ENCODE results near the gene HAO2. TPM values are rescaled to one million over a fixed set of nuclear protein-coding genes. Genes with fewer than 3 reads are reported as not detected.

The HAO2 gene
- total RNA-seq, 1 donor from 2014 or later: not detected

GRCh38 chr1:119367432-119368124 lies 1.0 kb upstream of the HAO2 start:
- Mint-ChIP-seq H3K27ac (no peak overlapping the region), H3K4me1 (peaks cover 8% of the 10 kb centered on the region), H3K9me3 (no peaks in the 10 kb centered on the region), H3K27me3 (ENCODE audit: low read depth) (peaks cover 16% of the 10 kb centered on the region), H3K36me3 (no peaks in the 10 kb centered on the region), H3K4me3 (no peak overlapping the region)
- TF ChIP-seq CTCF (IDR thresholded peaks at IDR 0.05; ENCODE audit: unreplicated experiment): peak; percentile 75
- no peak for DNase-seq (ENCODE audit: low spot score in 2 of 2, unreplicated experiment in 2 of 2)

GRCh38 chr1:119370748-119371147 lies 2.2 kb downstream of the HAO2 start:
- H3K4me1 Mint-ChIP-seq: peaks cover 17% of the 10 kb centered on the region
- no peak for DNase-seq (ENCODE audit: low spot score in 2 of 2, unreplicated experiment in 2 of 2)
- H3K9me3 Mint-ChIP-seq: no peaks in the 10 kb centered on the region
- H3K27ac Mint-ChIP-seq: no peak overlapping the region
- no peak overlapping the region for H3K4me3 Mint-ChIP-seq
- H3K27me3 Mint-ChIP-seq (ENCODE audit: low read depth): peaks cover 25% of the 10 kb centered on the region
- H3K36me3 Mint-ChIP-seq: no peaks in the 10 kb centered on the region
- no peak for TF ChIP-seq CTCF (IDR thresholded peaks at IDR 0.05; ENCODE audit: unreplicated experiment)

GRCh38 chr1:119371815-119372214 lies 3.2 kb downstream of the HAO2 start:
- Mint-ChIP-seq H3K27me3 (ENCODE audit: low read depth) (peaks cover 23% of the 10 kb centered on the region), H3K9me3 (no peaks in the 10 kb centered on the region), H3K4me3 (no peak overlapping the region), H3K4me1 (peaks cover 17% of the 10 kb centered on the region), H3K36me3 (no peaks in the 10 kb centered on the region), H3K27ac (no peak overlapping the region)
- no peak for DNase-seq (ENCODE audit: low spot score in 2 of 2, unreplicated experiment in 2 of 2)
- TF ChIP-seq CTCF (IDR thresholded peaks at IDR 0.05; ENCODE audit: unreplicated experiment): no peak

- Mint-ChIP-seq H3K4me1 (peaks cover 17% of the 10 kb centered on the region), H3K27me3 (ENCODE audit: low read depth) (peaks cover 23% of the 10 kb centered on the region), H3K4me3 (no peak overlapping the region), H3K36me3 (no peaks in the 10 kb centered on the region), H3K27ac (no peak overlapping the region), H3K9me3 (peaks cover 6% of the 10 kb centered on the region)
- TF ChIP-seq CTCF (IDR thresholded peaks at IDR 0.05; ENCODE audit: unreplicated experiment): no peak
- DNase-seq (ENCODE audit: low spot score in 2 of 2, unreplicated experiment in 2 of 2): no peak
Measured at GRCh38 chr1:119372503-119373086, 4.0 kb downstream of the HAO2 start.

- peaks cover 8% of the 10 kb centered on the region for H3K9me3 Mint-ChIP-seq
- H3K4me3 Mint-ChIP-seq: no peak overlapping the region
- no peaks in the 10 kb centered on the region for H3K36me3 Mint-ChIP-seq
- DNase-seq (ENCODE audit: low spot score in 2 of 2, unreplicated experiment in 2 of 2): no peak
- H3K27ac Mint-ChIP-seq: no peak overlapping the region
- no peak for TF ChIP-seq CTCF (IDR thresholded peaks at IDR 0.05; ENCODE audit: unreplicated experiment)
- H3K4me1 Mint-ChIP-seq: peaks cover 17% of the 10 kb centered on the region
- peaks cover 23% of the 10 kb centered on the region for H3K27me3 Mint-ChIP-seq (ENCODE audit: low read depth)
Measured at GRCh38 chr1:119373465-119373864, 4.9 kb downstream of the HAO2 start.

All from mesothelial cell of epicardium (in vitro differentiated cells).